Stimulated activated CD4-positive, alpha-beta T cell treated with anti-CD3 and anti-CD28 coated beads, TNF-alpha, amount 100 ng/mL, for 24 hours (primary cell): ENCODE data around the gene ALKBH3.

Source experiments
- DNase-seq, 3 experiments: peaks; one replicate each; pipeline ENCODE4 v3.0.0-alpha.2; 2020; ENCODE audit warnings: low read depth in 3 of 3

The ALKBH3 gene

DNA sequence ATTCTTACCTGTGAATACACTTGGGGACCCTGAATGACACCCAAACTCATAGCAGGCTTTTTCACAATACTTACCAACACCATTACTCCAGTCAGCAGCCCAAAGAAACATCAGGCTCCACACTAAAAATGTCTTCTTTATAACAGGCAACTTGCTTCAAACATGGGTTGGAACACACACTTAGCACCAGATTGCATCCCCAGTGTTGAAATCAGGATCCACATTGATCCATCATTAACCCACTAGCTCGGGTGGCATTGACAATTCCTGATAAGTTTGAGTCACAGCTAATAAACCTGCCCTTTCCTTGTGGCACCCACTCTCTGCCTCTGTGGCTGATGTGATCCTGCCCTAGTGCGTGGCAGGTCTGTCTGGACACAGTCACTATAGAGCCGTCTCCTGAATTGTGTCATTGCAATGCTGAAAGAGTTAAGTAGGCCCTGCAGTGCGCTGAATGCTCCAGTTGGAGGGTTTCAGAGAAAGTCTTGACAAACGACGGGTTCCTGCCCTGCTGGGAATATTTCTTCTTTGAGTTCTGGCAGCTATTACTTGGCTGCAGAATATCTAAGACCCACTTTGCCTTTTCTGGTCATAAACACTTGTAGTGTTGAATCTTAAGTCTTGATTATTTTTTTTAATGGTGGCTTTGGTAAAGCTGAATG, 42.2 kb downstream of the ALKBH3 start:
- DNase-seq: no peak

- no peak for DNase-seq
Measured at GRCh38 chr11:43923406-43924111, 42.9 kb downstream of the ALKBH3 start.

GRCh38 chr11:43924112-43924855, 43.7 kb downstream of the ALKBH3 start:
- DNase-seq: no peak

DNA sequence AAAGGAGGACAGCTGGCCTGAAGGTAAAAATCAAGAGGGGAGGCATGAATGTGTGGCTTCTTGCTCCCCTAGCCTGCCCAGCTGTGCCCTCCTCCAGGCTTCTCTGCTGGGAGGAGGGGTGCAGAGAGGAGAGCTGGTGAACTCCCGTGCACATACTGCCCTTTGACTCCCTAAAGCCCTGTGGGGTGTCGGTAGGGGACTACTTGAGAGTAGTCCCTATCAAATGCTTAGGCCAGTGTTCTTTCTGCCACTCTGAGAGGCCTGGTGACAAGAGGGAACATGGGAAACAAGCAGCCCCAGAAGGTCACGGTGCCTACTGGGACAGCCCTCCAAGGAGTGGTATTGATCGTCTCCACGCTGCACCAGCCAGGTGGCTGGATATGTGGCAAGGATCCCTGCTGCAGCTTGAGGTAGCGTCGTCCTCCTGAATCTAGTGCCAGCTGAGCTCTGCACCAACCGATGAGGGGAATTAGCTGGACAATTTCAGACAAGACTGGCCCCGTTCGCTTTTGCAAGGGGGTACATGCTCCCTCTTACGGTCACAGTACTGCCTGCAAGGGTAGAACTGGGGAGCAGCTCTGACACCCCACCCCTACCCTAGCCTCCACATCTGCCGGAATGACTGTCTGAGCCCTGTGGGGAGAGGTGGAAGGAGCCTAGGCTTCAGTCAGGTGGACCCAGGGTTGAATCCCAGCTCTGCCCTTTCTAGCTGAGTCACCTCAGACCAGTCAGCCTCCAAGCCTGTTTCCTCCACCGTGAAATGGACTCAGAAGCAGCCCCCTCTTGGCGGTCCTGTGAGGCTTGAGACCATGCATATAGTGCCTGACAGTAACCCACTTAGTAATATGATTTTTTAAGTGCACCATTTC, 44.7 kb downstream of the ALKBH3 start:
- DNase-seq: no peak

GRCh38 chr11:43925932-43926505, 45.4 kb downstream of the ALKBH3 start:
- no peak for DNase-seq

DNA sequence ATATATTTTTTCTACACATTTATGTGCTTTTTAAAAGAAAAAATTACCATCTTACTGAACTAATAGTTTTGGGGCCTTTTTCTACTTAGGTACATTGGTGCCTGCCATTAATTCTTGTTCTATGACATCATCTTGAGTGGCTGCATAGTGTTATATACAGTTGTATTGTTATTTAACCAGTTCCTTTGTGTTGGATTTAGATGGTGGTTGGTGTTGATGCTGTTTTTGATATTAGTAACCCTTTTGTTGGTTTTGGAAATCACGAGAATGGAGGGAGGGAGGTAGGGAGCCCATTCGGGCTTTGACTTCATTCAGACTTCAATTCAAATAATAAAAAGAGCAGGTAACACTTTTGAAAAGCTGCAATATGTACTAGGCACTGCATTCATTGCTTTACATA, 46.4 kb downstream of the ALKBH3 start:
- DNase-seq: no peak

DNA sequence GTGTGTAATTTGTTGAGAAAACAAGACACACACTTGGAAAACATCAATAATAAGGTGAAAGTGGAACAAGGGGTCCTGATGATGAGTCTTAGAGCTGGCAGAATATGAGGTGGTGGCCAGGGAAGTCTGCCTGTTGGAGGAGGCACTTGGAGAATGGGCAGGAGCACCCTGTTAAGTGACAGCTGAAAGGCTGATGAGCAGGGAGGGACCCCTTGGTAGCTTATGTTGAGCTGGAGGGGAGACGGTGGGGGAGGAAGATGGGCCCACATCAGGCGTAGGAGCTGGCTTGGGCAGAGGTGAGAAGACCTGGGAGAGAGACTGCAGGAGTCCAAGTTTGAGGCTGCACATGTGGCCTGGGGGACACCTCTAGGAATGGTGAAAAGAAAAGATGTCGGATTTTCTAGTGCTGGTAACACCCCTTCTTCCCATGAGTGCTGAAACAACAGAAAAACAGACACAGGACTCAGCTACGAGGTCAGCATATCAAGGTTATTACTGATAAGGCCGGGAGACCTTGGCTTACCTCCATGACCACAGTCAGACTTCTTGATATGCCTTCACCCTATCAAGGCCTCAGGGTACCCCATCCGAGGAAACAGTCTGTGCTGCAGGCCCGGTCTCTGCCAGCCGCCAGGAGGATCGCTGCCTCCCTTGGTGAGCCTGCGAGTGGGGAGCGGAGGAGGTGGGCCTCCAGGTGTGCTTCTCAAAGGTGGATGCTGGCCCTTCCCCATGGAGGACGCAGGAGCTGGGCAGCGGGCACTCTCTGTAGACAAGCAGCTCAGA, 47.5 kb downstream of the ALKBH3 start:
- DNase-seq: no peak

- DNase-seq: no peak
Measured at GRCh38 chr11:43928721-43929120, 48.1 kb downstream of the ALKBH3 start.

- DNase-seq: no peak
Measured at GRCh38 chr11:43930868-43931716, 50.5 kb downstream of the ALKBH3 start.

- no peak for DNase-seq
Measured at GRCh38 chr11:43931717-43932039, 51.0 kb downstream of the ALKBH3 start.

- DNase-seq: no peak
Measured at GRCh38 chr11:43933226-43933607, 52.6 kb downstream of the ALKBH3 start.

DNA sequence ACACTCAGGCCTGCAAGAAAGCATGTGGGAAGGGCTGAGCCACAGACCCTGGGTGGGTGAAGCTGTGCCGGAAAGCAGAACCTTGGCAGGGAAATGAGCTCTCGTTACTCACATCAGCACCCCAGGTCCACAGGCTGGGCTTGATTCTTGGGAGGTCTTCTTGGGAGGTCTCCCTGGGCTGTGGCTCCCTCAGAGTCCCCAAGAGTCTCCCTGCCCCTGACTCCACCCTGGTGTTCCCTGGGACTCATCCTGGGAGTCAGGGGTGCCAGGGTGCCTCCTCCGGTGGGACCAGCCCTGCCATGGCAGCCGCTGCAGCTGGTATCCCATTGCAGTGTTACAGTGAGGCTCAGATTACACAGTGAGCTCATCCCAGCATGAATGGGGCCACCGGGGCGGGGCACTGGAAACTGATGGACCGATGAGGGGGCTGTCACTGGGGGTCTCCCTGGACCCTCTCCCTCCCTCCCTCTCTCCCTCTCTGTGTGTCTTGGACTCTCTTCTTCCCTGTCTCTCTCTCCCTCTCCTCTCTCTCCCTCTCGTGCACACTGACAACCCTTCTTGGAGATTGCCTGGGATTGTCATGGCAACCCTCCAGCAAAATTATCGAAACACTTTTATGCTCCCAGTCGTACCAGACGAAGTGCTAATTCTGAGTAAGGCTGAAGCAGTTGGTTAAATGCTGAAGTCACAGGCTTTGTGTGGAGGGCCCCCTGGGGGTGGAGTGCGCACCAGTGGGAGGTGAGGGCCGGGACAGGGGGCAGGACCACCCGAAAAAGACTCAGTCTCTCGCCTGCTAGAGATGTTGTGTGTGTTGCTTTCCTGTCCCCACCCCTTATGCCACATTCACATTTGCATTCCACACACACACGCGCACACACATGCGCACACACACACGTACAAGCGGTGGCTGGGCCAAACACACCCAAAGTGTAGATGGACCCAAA, 53.2 kb downstream of the ALKBH3 start:
- DNase-seq: no peak

DNA sequence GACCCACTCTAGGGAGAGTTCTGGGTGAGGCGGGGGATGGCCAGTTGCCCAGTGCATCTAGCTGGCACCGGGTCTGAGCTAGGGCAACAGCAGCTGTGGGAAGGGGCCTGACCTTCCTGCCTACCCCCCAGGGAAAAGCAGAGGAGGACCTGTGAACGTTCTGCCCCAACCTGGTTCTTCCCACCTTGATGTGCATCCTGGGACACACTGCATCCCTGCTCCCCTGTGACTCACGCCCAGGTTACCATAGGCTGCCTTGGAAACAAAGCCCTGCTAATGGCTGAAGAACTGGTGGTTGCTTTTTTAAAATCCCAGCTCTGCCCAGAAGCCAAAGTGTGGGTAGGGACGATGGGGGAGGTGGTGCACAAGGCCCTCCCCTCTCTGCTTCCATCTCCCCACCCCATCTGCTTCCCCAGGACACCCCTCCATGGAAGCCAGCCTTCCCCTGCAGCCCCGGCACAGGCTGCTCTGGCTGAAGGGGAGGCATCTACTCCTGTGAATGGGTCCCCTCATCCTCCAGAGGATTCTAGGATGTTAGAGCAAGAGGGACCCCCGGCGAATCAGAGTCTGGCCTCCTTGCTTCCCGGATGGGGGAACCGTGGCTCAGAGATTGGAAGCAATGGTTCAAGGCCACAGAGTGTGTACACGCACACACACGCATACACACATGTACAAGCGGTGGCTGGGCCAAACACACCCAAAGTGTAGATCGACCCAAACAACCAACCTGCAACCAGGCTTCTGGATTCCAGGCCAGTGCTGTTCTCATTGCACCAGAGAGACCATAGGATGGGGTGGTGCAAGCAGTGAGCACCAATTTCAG, 54.2 kb downstream of the ALKBH3 start:
- DNase-seq: no peak

- DNase-seq: no peak
Measured at GRCh38 chr11:43935424-43935979, 54.9 kb downstream of the ALKBH3 start.

GRCh38 chr11:43936076-43936475, 55.4 kb downstream of the ALKBH3 start:
- no peak for DNase-seq

DNA sequence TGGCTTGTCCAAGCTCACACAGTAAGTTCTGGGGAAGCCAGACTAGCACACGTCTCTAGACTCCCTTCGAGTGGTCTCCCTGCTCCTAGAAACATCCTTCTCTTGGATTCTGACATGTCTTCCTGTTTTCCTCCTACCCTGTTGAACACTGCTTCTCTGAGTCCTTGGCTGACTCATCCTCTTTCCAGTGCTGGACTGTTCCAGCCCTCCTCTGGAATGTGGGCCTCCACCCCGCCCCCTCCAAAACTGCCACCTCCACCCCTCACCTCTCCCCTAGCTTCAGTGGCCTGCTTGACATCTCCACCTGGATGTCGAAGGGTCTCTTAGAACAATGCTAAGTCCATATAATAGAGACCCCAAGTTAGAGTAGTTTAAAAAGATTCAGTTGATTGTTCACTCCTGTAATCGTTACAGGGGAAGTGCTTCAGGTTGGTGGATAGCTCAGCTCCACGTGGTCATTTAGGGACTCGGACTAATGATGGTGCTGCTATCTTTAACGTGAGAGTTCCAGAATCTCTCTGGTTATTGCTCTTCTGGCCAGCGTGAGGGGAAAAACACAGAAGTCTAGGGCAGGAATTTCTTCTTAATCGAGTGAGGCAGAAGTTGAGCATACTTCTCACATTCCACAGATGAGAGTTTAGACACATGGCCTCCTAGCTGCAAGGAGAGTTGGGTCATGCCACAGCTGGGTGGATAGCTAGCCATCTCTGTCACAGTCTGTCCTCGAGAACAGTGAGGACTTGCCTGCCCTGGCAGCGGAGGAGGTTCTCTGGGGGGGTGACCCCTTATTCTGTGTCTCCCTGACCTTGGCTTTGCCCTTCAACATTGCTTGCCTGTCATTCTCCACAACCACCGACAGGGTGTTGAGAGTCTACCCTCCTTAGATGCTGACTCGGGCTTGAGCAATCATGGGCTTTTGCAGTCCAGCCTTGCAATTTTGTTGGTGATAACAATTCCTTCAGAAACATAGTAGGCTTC, 57.1 kb downstream of the ALKBH3 start:
- no peak for DNase-seq
